ENCODE measurements around the gene PARD3. TPM values are rescaled to one million over a fixed set of nuclear protein-coding genes. Genes with fewer than 3 reads are reported as not detected.

PARD3 gene
- total RNA-seq, 4 donors from 2014 or later: 98.9 to 122 (median 105) TPM

DNA sequence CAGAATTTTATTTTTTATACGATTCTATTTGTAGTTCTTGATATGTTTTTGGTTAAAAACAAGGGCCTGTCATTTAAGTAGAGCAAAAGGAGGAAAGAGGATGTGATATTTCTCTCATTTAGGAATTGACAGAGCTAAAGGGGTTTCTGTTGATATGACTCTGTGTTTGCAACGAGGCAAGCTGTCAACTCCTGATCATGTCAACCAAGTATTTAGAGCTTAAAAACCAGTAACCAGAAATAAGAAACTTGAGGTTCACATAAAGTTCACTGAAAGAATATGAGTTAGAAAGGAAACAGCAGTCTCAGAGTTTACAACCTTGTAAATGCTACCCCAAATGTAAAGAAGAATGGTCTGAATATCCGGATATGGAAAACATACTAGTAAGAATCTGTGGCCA, 434.2 kb downstream of the PARD3 start:
- DNase-seq (ENCODE audit: extremely low spot score): no peak
- no peaks in the 10 kb centered on the region for H3K9me3 ChIP-seq
- intact Hi-C loops (cut with DNase I): no loop called here
- TF ChIP-seq EP300 (IDR thresholded peaks at IDR 0.05) (no peak), POLR2A (IDR thresholded peaks at IDR 0.05; ENCODE audit: low read depth) (no peak), POLR2AphosphoS5 (IDR thresholded peaks at IDR 0.05) (no peak)
- TF ChIP-seq, protein P1, sequence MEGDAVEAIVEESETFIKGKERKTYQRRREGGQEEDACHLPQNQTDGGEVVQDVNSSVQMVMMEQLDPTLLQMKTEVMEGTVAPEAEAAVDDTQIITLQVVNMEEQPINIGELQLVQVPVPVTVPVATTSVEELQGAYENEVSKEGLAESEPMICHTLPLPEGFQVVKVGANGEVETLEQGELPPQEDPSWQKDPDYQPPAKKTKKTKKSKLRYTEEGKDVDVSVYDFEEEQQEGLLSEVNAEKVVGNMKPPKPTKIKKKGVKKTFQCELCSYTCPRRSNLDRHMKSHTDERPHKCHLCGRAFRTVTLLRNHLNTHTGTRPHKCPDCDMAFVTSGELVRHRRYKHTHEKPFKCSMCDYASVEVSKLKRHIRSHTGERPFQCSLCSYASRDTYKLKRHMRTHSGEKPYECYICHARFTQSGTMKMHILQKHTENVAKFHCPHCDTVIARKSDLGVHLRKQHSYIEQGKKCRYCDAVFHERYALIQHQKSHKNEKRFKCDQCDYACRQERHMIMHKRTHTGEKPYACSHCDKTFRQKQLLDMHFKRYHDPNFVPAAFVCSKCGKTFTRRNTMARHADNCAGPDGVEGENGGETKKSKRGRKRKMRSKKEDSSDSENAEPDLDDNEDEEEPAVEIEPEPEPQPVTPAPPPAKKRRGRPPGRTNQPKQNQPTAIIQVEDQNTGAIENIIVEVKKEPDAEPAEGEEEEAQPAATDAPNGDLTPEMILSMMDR (IDR thresholded peaks at IDR 0.05): no peak
- H3K4me1 ChIP-seq: no peaks in the 10 kb centered on the region
- 93% methylated on average over 3 of the region's 3 CpGs for WGBS
- H3K4me3 ChIP-seq: no peak overlapping the region
- peaks cover 10 to 32% (median 18%) of the 10 kb centered on the region in 4 donors for H3K36me3 ChIP-seq
- no peak overlapping the region for H3K27ac ChIP-seq (replicated peaks in 1 of 4)
- H3K27me3 ChIP-seq: no peaks in the 10 kb centered on the region

DNA sequence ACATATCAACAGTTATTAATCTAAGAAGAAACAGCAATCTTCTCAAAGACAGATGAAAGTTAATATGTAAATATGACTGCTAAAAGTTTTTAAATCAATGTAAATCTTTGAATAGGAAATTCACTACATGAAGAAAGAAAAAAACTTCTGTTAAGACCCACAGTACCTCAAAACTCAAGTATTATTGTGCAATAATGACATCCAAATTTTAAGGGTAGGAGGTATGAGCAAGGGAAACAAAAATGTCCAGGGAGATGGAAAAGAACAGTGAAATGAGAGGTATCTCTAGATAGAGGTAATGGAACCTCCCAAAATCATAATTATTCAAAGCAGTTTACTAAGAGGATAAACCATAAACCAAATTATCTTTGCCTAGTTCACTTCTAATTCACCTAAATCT, 436.8 kb downstream of the PARD3 start:
- no peak overlapping the region for H3K4me3 ChIP-seq
- H3K36me3 ChIP-seq: peaks cover 10 to 34% (median 15%) of the 10 kb centered on the region in 4 donors
- DNase-seq (ENCODE audit: extremely low spot score): no peak
- no peaks in the 10 kb centered on the region for H3K27me3 ChIP-seq
- intact Hi-C loops (cut with DNase I): loop anchor here (10.0 kb wide), 1 partner anchor 257 kb away; no protein-coding TSS in a partner anchor
- peaks cover 0 to 7% (median under 1%) of the 10 kb centered on the region in 4 donors for H3K4me1 ChIP-seq
- no peaks in the 10 kb centered on the region for H3K9me3 ChIP-seq
- TF ChIP-seq, protein P1 (IDR thresholded peaks at IDR 0.05): no peak
- TF ChIP-seq POLR2A (IDR thresholded peaks at IDR 0.05; ENCODE audit: low read depth): no peak
- TF ChIP-seq EP300 (IDR thresholded peaks at IDR 0.05): no peak
- no peak overlapping the region for H3K27ac ChIP-seq (replicated peaks in 1 of 4)

DNA sequence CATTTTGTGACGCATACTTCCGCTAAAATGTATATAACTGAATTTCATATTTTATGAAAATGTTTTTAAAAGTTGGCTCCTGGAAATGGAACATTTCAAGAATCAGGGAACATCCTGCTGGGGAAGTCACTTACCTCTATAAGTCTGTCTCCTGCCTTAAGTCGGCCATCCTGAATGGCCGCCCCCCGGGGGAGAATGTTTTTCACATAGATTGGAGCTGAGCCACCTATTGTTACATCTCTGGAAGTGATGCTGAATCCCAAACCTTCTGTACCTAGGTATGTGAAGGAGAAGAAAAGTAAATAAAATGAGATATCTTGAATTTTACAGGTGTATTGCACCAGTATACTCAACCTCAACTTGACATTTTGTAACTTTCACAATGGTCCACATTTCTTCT, 437.3 kb downstream of the PARD3 start:
- 96% methylated on average over 5 of the region's 5 CpGs for WGBS

DNA sequence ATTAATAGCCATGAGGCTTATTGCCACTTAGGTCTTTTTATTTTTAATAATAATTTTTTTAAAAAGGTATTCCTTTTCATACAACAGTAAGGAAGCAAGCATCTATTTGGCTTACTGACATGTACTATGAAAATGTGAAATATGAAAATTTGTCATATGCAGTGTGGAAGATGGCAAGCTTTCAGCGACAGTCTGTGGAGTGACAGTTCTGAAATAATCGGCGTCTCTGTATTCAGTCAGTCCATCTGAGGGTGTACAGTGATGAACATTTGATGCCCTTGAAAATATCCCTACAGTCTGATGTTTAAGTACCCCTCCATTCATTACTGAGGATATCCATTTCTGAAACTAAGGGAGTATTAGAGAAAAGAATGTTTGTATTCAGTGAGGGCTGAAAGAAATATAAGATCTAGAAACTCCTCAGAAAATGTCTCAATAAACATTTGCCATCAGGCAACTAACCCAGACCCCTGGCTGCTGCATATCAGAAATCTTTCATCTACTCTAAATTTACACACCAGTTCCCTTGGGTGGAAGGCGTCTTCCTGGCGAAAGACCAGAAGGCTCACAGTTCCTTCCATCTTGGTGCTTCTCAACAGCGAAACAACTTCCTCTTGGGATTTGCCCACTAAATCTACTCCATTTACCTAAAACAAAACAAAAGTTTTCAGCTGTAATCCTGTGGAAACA, 440.6 kb downstream of the PARD3 start:
- Histone ChIP-seq H3K4me3 (no peak overlapping the region), H3K9me3 (no peaks in the 10 kb centered on the region), H3K4me1 (peaks cover 0 to 7% (median 3%) of the 10 kb centered on the region in 4 donors), H3K27ac (replicated peaks in 1 of 4) (no peak overlapping the region), H3K27me3 (no peaks in the 10 kb centered on the region), H3K36me3 (peaks cover 6 to 28% (median 9%) of the 10 kb centered on the region in 4 donors)
- intact Hi-C loops (cut with DNase I): loop anchor here (10.0 kb wide), 1 partner anchor 260 kb away; no protein-coding TSS in a partner anchor
- TF ChIP-seq, protein P1 (IDR thresholded peaks at IDR 0.05): no peak
- TF ChIP-seq POLR2A (IDR thresholded peaks at IDR 0.05; ENCODE audit: low read depth) (no peak), EP300 (IDR thresholded peaks at IDR 0.05) (no peak), POLR2AphosphoS5 (IDR thresholded peaks at IDR 0.05) (no peak)
- no peak for DNase-seq (ENCODE audit: extremely low spot score)
- WGBS: 74% methylated on average over 6 of the region's 6 CpGs

More for the DNA sequence above, 437.3 kb downstream of the PARD3 start:
- no peaks in the 10 kb centered on the region for H3K9me3 ChIP-seq
- intact Hi-C loops (cut with DNase I): loop anchor here (10.0 kb wide), 1 partner anchor 257 kb away; no protein-coding TSS in a partner anchor
- DNase-seq (ENCODE audit: extremely low spot score): no peak
- H3K4me3 ChIP-seq: no peak overlapping the region
- TF ChIP-seq POLR2AphosphoS5 (IDR thresholded peaks at IDR 0.05) (no peak), EP300 (IDR thresholded peaks at IDR 0.05) (no peak), POLR2A (IDR thresholded peaks at IDR 0.05; ENCODE audit: low read depth) (no peak)
- TF ChIP-seq, protein P1 (IDR thresholded peaks at IDR 0.05): no peak
- peaks cover 10 to 34% (median 15%) of the 10 kb centered on the region in 4 donors for H3K36me3 ChIP-seq
- no peak overlapping the region for H3K27ac ChIP-seq (replicated peaks in 1 of 4)
- H3K4me1 ChIP-seq: peaks cover 0 to 7% (median 3%) of the 10 kb centered on the region in 4 donors
- H3K27me3 ChIP-seq: no peaks in the 10 kb centered on the region
